GM12873 (cell line): ENCODE results near the gene CDKN2B.

Source experiments
- CTCF ChIP-seq: IDR thresholded peaks from 2 replicates; pipeline ENCODE4 v1.5.1; 2012; ENCODE audit warnings: low read depth, mild to moderate bottlenecking, moderate library complexity, low read length, control low read depth; ENCODE audit not compliant: insufficient read depth; ENCODE audit errors: missing control alignments

Gene CDKN2B

DNA sequence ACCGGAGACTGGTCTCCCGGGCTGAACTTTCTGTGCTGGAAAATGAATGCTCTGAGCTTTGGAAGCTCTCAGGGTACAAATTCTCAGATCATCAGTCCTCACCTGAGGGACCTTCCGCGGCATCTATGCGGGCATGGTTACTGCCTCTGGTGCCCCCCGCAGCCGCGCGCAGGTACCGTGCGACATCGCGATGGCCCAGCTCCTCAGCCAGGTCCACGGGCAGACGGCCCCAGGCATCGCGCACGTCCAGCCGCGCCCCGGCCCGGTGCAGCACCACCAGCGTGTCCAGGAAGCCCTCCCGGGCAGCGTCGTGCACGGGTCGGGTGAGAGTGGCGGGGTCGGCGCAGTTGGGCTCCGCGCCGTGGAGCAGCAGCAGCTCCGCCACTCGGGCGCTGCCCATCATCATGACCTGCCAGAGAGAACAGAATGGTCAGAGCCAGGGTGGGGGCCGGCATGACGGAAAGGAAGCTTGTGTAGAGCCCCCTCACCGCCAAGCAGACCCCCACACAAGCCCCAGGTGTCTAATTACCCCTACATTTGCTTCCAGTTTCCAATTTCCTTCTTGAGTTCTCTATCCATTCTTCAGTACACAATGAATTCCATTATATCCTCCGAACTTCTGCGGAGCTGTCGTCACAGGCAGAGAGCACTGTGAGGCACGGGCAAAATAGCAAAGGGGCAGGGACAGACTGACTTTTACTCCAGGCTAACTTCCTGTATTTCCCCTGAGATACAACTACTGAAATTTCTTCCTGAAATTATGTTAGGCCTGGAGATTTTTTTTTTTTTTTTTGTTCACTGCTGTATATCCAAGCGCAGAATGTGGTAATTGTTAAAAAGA lies 38.1 kb downstream of the CDKN2B start:
- TF ChIP-seq CTCF, result no peak

DNA sequence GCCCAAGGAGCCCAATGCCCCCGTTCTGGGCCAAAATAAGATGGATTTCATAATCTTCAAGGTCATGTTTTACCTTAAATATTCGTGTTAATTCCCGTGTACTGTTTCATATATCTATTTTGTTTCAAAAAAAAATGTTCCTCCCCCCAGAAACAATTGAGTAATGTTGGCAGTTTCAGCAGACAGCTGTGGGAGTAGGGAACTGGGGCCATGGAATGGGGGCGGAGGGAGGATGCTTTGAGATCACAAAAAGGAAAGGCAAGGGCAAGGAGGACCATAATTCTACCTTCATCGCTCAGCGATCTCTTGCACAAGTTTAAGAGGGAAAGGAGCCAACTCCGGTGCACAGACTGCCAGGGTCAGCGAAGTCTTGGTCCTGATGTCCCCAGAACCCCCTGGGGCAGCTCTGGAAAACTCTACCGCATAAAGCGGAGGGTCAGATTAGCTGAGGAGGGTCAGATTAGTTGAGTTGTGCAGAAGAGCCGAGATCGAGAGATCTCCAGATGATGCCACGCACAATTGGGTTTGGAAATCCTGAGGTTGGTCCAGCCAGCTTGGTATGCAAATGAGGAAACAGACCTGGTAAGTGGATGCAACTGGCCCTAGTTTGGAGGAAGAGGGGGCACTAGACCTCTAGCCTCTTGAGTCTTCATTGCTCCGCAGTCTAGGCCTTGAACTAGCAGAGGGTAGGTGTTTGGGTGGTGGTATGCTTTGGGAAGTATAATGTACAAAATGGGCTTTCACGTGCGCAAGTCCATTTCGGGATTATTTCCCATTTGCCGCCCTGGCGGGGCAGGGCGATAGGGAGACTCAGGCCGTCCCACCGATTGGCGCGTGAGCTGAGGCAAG lies 38.9 kb downstream of the CDKN2B start:
- no peak for TF ChIP-seq CTCF

- no peak for TF ChIP-seq CTCF
Observed at GRCh38 chr9:21969011-21969940, 39.8 kb downstream of the CDKN2B start.

DNA sequence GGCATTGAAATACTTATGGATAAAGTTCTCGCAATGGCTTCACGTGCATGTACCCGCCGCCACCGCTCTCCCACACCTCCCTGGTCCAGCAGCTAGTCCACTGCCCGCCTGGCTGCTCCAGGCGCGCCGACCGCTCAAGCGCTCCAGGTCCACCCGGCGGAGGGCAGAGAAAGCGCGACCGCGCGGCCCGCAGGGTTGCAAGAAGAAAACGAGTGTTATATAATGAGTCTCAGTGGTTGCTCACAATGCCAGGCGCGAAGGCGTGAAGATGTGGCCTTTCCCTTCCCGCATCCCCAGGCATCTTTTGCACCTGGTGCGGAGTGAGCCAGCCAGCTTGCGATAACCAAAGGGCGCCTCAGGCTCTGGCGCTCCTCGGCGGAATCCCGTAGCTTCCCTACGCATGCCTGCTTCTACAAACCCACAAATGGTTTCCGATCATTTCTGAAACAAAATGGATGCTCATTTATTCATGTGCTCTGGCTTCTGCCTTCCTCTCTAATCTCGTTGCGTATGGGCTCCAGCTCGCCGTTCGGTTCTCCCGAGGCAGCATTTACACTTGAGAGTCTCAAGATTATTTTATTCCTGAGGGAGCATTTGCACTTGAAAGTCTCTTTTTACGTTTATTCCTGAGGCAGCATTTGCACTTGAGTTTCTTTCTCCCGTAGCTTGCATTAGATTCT lies 40.6 kb downstream of the CDKN2B start:
- TF ChIP-seq CTCF, result no peak

DNA sequence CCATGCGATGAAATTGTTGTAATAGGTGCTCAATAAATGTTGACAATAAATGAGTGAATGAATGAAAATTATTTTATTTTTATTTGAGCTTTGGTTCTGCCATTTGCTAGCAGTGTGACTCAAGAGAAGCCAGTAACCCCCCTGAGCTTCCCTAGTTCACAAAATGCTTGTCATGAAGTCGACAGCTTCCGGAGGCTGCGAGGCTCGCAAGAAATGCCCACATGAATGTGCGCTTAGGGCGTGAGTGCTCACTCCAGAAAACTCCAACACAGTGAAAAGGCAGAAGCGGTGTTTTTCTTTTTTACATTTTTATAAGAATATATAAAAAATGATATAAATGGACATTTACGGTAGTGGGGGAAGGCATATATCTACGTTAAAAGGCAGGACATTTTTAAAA lies 41.4 kb downstream of the CDKN2B start:
- TF ChIP-seq CTCF, result no peak

DNA sequence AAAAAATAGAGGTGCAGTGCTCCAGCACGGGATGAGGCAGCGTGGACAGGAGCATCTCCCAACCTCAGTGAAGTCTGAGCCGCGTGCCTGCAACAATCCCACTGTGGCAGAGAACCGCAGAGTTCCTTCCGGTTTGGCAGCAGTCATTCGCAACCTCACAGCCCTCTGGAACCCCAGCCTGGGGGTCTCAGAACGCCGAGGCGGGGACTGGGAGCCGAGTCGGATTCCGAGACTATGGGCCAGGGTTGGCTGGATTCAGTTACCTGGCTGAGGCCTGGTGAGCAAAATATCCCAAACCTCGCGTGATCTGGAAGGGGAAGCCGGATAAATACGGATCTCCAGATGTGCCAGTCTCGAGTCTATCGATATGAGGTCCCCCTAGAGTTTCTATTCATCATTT lies 41.9 kb downstream of the CDKN2B start:
- TF ChIP-seq CTCF, result no peak
